HEK293 (cell line): ENCODE data around the gene EIF4EBP2.

Experiments
- CTCF ChIA-PET: fragments of 350-600 bp; formaldehyde crosslinking; extraction: SDS; loops from one replicate; lab custom pipeline; 2021; ENCODE audit warnings: antibody characterized with exemption; lab: Yijun Ruan, JAX
- POLR2A ChIA-PET: fragments of 300-600 bp; formaldehyde crosslinking; extraction: SDS; loops from one replicate; lab custom pipeline; 2020; ENCODE audit warnings: antibody characterized with exemption, inconsistent platforms; lab: Yijun Ruan, JAX
- H3K27ac ChIP-seq: fragments of 200-500 bp; sonication (Bioruptor generic); 2 replicates; pipeline ENCODE4 v1.5.1; 2014; ENCODE audit warnings: low read depth, low read length, control low read depth, inconsistent platforms; ENCODE audit errors: extremely low read depth
- H3K36me3 ChIP-seq, 2 experiments: fragments of 200-500 bp in 1 of 2; sonication (Bioruptor generic) in 1 of 2; 1 replicate in 1 of 2; 2 replicates in 1 of 2; pipeline ENCODE4 v1.5.1; 2014 to 2017; ENCODE audit warnings: inconsistent platforms in 2 of 2, low read length in 2 of 2; ENCODE audit not compliant: control insufficient read depth in 2 of 2, insufficient read depth in 1 of 2
- H3K4me1 ChIP-seq: fragments of 200-500 bp; sonication (Bioruptor generic); 2 replicates; pipeline ENCODE4 v1.5.1; 2014; ENCODE audit warnings: mild to moderate bottlenecking, low read length, inconsistent platforms; ENCODE audit not compliant: control insufficient read depth, insufficient read depth
- H3K4me3 ChIP-seq: 2 replicates; pipeline ENCODE4 v1.5.1; 2011; ENCODE audit warnings: low read depth, mild to moderate bottlenecking, control low read depth, low read length, moderate library complexity
- H3K9me3 ChIP-seq: fragments of 200-500 bp; sonication (Bioruptor generic); 2 replicates; pipeline ENCODE4 v1.5.1; 2014; ENCODE audit warnings: low read depth, low read length, inconsistent platforms; ENCODE audit not compliant: control insufficient read depth, insufficient read depth
- CTCF ChIP-seq: fragments of 450-650 bp; formaldehyde crosslinking; IDR thresholded peaks from 2 replicates; pipeline ENCODE4 v1.5.1; 2016; ENCODE audit warnings: missing biosample characterization, missing genetic modification characterization
- HOXA7 ChIP-seq: sonication (generic); formaldehyde crosslinking; IDR thresholded peaks from 2 replicates; pipeline ENCODE4 v1.8.1; 2022; ENCODE audit warnings: missing genetic modification reagents, borderline replicate concordance
- HOXC10 ChIP-seq: sonication (generic); formaldehyde crosslinking; IDR thresholded peaks from 2 replicates; pipeline ENCODE4 v1.8.1; 2023; ENCODE audit warnings: mild to moderate bottlenecking, missing genetic modification reagents
- MEIS1 ChIP-seq: sonication (generic); formaldehyde crosslinking; IDR thresholded peaks from 2 replicates; pipeline ENCODE4 v1.8.1; 2022; ENCODE audit warnings: missing genetic modification reagents, mild to moderate bottlenecking, borderline replicate concordance
- SCRT1 ChIP-seq: fragments of 450-650 bp; formaldehyde crosslinking; IDR thresholded peaks from 2 replicates; pipeline ENCODE4 v1.5.1; 2016; ENCODE audit warnings: missing biosample characterization, missing genetic modification characterization, borderline replicate concordance
- YY1 ChIP-seq: fragments of 450-650 bp; formaldehyde crosslinking; IDR thresholded peaks from 2 replicates; pipeline ENCODE4 v1.5.1; 2018; ENCODE audit warnings: missing biosample characterization, missing genetic modification characterization
- ZBTB1 ChIP-seq: fragments of 450-650 bp; formaldehyde crosslinking; IDR thresholded peaks from 2 replicates; pipeline ENCODE4 v1.5.1; 2016; ENCODE audit warnings: missing biosample characterization, missing genetic modification characterization
- ZBTB7A ChIP-seq: fragments of 450-650 bp; formaldehyde crosslinking; IDR thresholded peaks from 2 replicates; pipeline ENCODE4 v1.5.1; 2016; ENCODE audit warnings: low read depth, missing biosample characterization, missing genetic modification characterization
- ZBTB8A ChIP-seq: fragments of 450-650 bp; formaldehyde crosslinking; IDR thresholded peaks from 2 replicates; pipeline ENCODE4 v1.5.1; 2016; ENCODE audit warnings: missing biosample characterization, missing genetic modification characterization
- ZNF112 ChIP-seq: fragments of 450-650 bp; formaldehyde crosslinking; IDR thresholded peaks from 2 replicates; pipeline ENCODE4 v1.5.0; 2017; ENCODE audit warnings: missing biosample characterization, missing genetic modification characterization
- ZNF114 ChIP-seq: fragments of 450-650 bp; formaldehyde crosslinking; IDR thresholded peaks from 2 replicates; pipeline ENCODE4 v1.5.0; 2017; ENCODE audit warnings: missing biosample characterization, missing genetic modification characterization
- ZNF146 ChIP-seq: fragments of 450-650 bp; formaldehyde crosslinking; IDR thresholded peaks from 2 replicates; pipeline ENCODE4 v1.5.1; 2016; ENCODE audit warnings: missing biosample characterization, missing genetic modification characterization
- ZNF175 ChIP-seq: fragments of 450-650 bp; formaldehyde crosslinking; IDR thresholded peaks from 2 replicates; pipeline ENCODE4 v1.5.1; 2016; ENCODE audit warnings: missing biosample characterization, missing genetic modification characterization
- ZNF2 ChIP-seq: fragments of 450-650 bp; formaldehyde crosslinking; IDR thresholded peaks from 2 replicates; pipeline ENCODE4 v1.5.1; 2016; ENCODE audit warnings: missing biosample characterization, missing genetic modification characterization
- ZNF214 ChIP-seq: fragments of 450-650 bp; formaldehyde crosslinking; IDR thresholded peaks from 2 replicates; pipeline ENCODE4 v1.5.1; 2017; ENCODE audit warnings: missing biosample characterization, mild to moderate bottlenecking, missing genetic modification characterization, borderline replicate concordance
- ZNF23 ChIP-seq: fragments of 450-650 bp; formaldehyde crosslinking; IDR thresholded peaks from 2 replicates; pipeline ENCODE4 v1.5.1; 2016; ENCODE audit warnings: missing biosample characterization, missing genetic modification characterization, borderline replicate concordance
- ZNF26 ChIP-seq: fragments of 450-650 bp; formaldehyde crosslinking; IDR thresholded peaks from 2 replicates; pipeline ENCODE4 v1.5.1; 2016; ENCODE audit warnings: missing biosample characterization, missing genetic modification characterization
- ZNF274 ChIP-seq, 2 experiments: fragments of 200-500 bp in 1 of 2; fragments of 450-650 bp in 1 of 2; sonication (Bioruptor generic) in 1 of 2; formaldehyde crosslinking in 1 of 2; IDR thresholded peaks; 2 replicates each; pipeline versions ENCODE4 v1.5.1 to v1.6.1; 2014 to 2016; ENCODE audit warnings: borderline replicate concordance in 1 of 2, inconsistent platforms in 1 of 2, low read length in 1 of 2, missing biosample characterization in 1 of 2, missing genetic modification characterization in 1 of 2
- ZNF302 ChIP-seq: fragments of 450-650 bp; formaldehyde crosslinking; IDR thresholded peaks from 2 replicates; pipeline ENCODE4 v1.5.1; 2016; ENCODE audit warnings: missing biosample characterization, missing genetic modification characterization, low read depth
- ZNF350 ChIP-seq: fragments of 450-650 bp; formaldehyde crosslinking; IDR thresholded peaks from 2 replicates; pipeline ENCODE4 v1.5.0; 2017; ENCODE audit warnings: missing biosample characterization, mild to moderate bottlenecking, missing genetic modification characterization
- ZNF362 ChIP-seq: fragments of 450-650 bp; formaldehyde crosslinking; IDR thresholded peaks from 2 replicates; pipeline ENCODE4 v1.5.1; 2016; ENCODE audit warnings: missing biosample characterization, missing genetic modification characterization
- ZNF544 ChIP-seq: fragments of 450-650 bp; formaldehyde crosslinking; IDR thresholded peaks from 2 replicates; pipeline ENCODE4 v1.5.0; 2017; ENCODE audit warnings: missing biosample characterization, missing genetic modification characterization
- ZNF549 ChIP-seq: fragments of 450-650 bp; IDR thresholded peaks from 2 replicates; pipeline ENCODE4 v1.5.1; 2018; ENCODE audit warnings: missing biosample characterization, missing genetic modification characterization, mild to moderate bottlenecking, inconsistent platforms, moderate library complexity
- ZNF560 ChIP-seq: fragments of 450-650 bp; formaldehyde crosslinking; IDR thresholded peaks from 2 replicates; pipeline ENCODE4 v1.5.1; 2017; ENCODE audit warnings: missing biosample characterization, missing genetic modification characterization, borderline replicate concordance
- ZNF670 ChIP-seq: fragments of 450-650 bp; formaldehyde crosslinking; IDR thresholded peaks from 2 replicates; pipeline ENCODE4 v1.5.1; 2016; ENCODE audit warnings: missing biosample characterization, missing genetic modification characterization, low read depth
- ZNF747 ChIP-seq: fragments of 450-650 bp; formaldehyde crosslinking; IDR thresholded peaks from 2 replicates; pipeline ENCODE4 v1.5.1; 2016; ENCODE audit warnings: missing biosample characterization, missing genetic modification characterization
- ZNF843 ChIP-seq: fragments of 450-650 bp; formaldehyde crosslinking; IDR thresholded peaks from 2 replicates; pipeline ENCODE4 v1.5.1; 2016; ENCODE audit warnings: missing biosample characterization, missing genetic modification characterization
- TF ChIP-seq, protein P1 (sequence below): fragments of 450-650 bp; formaldehyde crosslinking; IDR thresholded peaks from 2 replicates; pipeline ENCODE4 v1.5.1; 2016; ENCODE audit warnings: missing biosample characterization, missing genetic modification characterization, borderline replicate concordance
- TF ChIP-seq, protein P2 (sequence below): fragments of 450-650 bp; formaldehyde crosslinking; IDR thresholded peaks from 2 replicates; pipeline ENCODE4 v1.5.1; 2016; ENCODE audit warnings: missing biosample characterization, missing genetic modification characterization, low read depth

The EIF4EBP2 gene

DNA sequence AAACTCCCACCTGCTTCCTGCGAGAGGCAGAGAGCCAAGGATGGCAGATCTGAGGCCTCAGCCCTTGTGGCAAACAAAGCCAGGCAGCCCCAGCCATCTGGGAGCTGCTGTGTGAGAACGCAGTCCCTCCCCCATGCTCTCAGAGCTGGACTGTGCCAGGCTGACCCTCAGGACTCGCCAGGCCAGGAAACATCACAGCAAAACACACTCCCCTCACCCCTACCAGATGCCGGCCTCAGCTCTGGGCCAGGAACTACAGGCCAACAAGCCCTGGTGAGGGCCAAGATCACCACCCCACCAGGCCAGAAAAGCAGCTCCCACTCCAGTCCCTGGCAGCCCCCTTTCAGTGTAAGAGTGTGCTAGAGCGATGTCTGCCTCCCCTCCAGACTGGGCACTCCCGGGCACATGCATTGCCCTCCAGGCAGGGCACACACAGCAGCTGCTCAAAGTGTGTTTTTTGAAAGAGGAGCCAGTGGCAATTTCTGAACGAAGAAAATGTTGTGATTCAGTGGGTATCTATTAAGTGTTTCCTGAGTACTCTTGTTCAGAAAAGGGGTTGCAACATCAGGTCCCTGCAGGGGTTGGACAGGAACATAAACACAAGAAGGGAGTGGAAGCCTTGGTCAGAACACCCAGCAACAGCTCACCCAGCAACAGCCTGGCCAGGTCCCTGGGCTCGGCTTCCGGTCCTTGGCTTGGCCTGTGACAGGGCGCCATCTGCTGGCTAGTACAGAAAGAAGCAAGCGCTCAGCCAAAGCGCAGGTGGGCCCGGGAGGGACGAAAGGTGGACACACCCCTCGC lies 39.8 kb upstream of the EIF4EBP2 start:
- POLR2A ChIA-PET, result interaction anchor here (0.5 to 2.3 kb wide), 7 partner anchors 18 to 284 kb away, joined by 3 to 21 read pairs (median 3); partner anchors contain the start of genes LRRC20, PPA1 and TYSND1
- Histone ChIP-seq H3K36me3 (no peaks in the 10 kb centered on the region; a peak in 1 of 3 replicates), H3K9me3 (no peaks in the 10 kb centered on the region), H3K4me1 (no peaks in the 10 kb centered on the region; the same call in 1 of the 2 replicates), H3K27ac (no peak overlapping the region), H3K4me3 (no peak overlapping the region)
- CTCF ChIA-PET, result interaction anchor here (0.5 to 8.4 kb wide), 51 partner anchors 10 to 685 kb away, joined by 3 to 177 read pairs (median 6); partner anchors contain the start of genes EIF4EBP2, LRRC20, PPA1 and SAR1A
- no peak for TF ChIP-seq YY1
- peak; percentile 72; the same call in 1 of the 2 replicates for TF ChIP-seq ZNF2 (tag by site-specific recombination)
- TF ChIP-seq, protein P1, sequence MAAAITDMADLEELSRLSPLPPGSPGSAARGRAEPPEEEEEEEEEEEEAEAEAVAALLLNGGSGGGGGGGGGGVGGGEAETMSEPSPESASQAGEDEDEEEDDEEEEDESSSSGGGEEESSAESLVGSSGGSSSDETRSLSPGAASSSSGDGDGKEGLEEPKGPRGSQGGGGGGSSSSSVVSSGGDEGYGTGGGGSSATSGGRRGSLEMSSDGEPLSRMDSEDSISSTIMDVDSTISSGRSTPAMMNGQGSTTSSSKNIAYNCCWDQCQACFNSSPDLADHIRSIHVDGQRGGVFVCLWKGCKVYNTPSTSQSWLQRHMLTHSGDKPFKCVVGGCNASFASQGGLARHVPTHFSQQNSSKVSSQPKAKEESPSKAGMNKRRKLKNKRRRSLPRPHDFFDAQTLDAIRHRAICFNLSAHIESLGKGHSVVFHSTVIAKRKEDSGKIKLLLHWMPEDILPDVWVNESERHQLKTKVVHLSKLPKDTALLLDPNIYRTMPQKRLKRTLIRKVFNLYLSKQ (tag by site-specific recombination), result no peak
- no peak for TF ChIP-seq ZNF549 (tag by site-specific recombination)
- no peak for TF ChIP-seq ZNF214 (tag by site-specific recombination)
- peak; percentile 94 for TF ChIP-seq SCRT1
- no peak for TF ChIP-seq ZNF670
- no peak for TF ChIP-seq ZNF302
- no peak for TF ChIP-seq ZBTB1
- TF ChIP-seq ZNF175 (tag by site-specific recombination), result no peak
- TF ChIP-seq MEIS1, result no peak
- TF ChIP-seq ZNF747 (tag by site-specific recombination), result no peak
- TF ChIP-seq ZNF544 (tag by site-specific recombination), result no peak
- TF ChIP-seq ZNF843 (tag by site-specific recombination), result no peak
- TF ChIP-seq ZNF112 (tag by site-specific recombination), result no peak
- no peak for TF ChIP-seq ZNF350
- TF ChIP-seq ZNF114 (tag by site-specific recombination), result no peak
- TF ChIP-seq, protein P2, sequence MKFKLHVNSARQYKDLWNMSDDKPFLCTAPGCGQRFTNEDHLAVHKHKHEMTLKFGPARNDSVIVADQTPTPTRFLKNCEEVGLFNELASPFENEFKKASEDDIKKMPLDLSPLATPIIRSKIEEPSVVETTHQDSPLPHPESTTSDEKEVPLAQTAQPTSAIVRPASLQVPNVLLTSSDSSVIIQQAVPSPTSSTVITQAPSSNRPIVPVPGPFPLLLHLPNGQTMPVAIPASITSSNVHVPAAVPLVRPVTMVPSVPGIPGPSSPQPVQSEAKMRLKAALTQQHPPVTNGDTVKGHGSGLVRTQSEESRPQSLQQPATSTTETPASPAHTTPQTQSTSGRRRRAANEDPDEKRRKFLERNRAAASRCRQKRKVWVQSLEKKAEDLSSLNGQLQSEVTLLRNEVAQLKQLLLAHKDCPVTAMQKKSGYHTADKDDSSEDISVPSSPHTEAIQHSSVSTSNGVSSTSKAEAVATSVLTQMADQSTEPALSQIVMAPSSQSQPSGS (tag by site-specific recombination), result no peak
- TF ChIP-seq ZNF146 (tag by site-specific recombination), result no peak
- no peak for TF ChIP-seq ZNF26
- TF ChIP-seq HOXC10 (CRISPR knock-in tag), result no peak
- TF ChIP-seq HOXA7 (CRISPR knock-in tag), result no peak
- TF ChIP-seq ZNF362 (tag by site-specific recombination), result no peak
- no peak for TF ChIP-seq ZNF23
- peak; percentile 96 for TF ChIP-seq CTCF (tag by site-specific recombination)
- TF ChIP-seq ZNF560 (tag by site-specific recombination), result no peak
- no peak for TF ChIP-seq ZBTB7A
- TF ChIP-seq ZBTB8A (tag by site-specific recombination), result 0 out of 2 replicates have a peak, but pooled peaks have one; percentile 46
- TF ChIP-seq ZNF274 (IDR thresholded peaks at IDR 0.05; ENCODE audit: low read length), result no peak
- TF ChIP-seq ZNF274 (tag by site-specific recombination; IDR thresholded peaks at IDR 0.05; ENCODE audit: borderline replicate concordance), result no peak
